Body of pancreas (tissue), 4 donors: ENCODE data around the gene HOXB2. TPM values are rescaled to one million over a fixed set of nuclear protein-coding genes. Genes with fewer than 3 reads are reported as not detected.
A peak's percentile ranks its signal among the peaks of the same experiment; 100 is the strongest.

Experiments used
- ATAC-seq: fragments of 150-250 bp; one replicate; pipeline ENCODE4 v1.9.1; 2016
- DNase-seq, 4 donors: peaks; one replicate each; pipeline ENCODE4 v3.0.0-alpha.2; 2019
- H3K27ac ChIP-seq, 4 donors: fragments of 200-600 bp; sonication (generic); 1 replicate in 3 of 4; 2 replicates in 1 of 4; pipeline versions ENCODE4 v1.5.1 to v1.6.1; 2016 to 2019; ENCODE audit warnings: mild to moderate bottlenecking in 1 of 4, mixed read lengths in 1 of 4, moderate library complexity in 1 of 4
- H3K27me3 ChIP-seq, 2 donors: fragments of 200-600 bp; sonication (generic); one replicate each; pipeline ENCODE4 v1.6.0; 2016; ENCODE audit warnings: mild to moderate bottlenecking in 1 of 2
- H3K36me3 ChIP-seq, 2 donors: fragments of 200-600 bp; sonication (generic); replicated peaks in 1 of 2; 2 replicates each; pipeline ENCODE4 v1.5.1; 2016; ENCODE audit warnings: low read depth in 2 of 2; ENCODE audit not compliant: insufficient read depth in 1 of 2
- H3K4me1 ChIP-seq: fragments of 200-600 bp; sonication (generic); one replicate; pipeline ENCODE4 v1.6.0; 2016
- H3K4me3 ChIP-seq, 2 donors: fragments of 200-600 bp; sonication (generic); 1 replicate in 1 of 2; 2 replicates in 1 of 2; pipeline ENCODE4 v1.5.1; 2016 to 2019
- H3K9me3 ChIP-seq, 3 donors: fragments of 200-600 bp; sonication (generic); 1 replicate in 2 of 3; 2 replicates in 1 of 3; pipeline ENCODE4 v1.5.1; 2016
- CTCF ChIP-seq, 7 experiments: fragments of 450-650 bp in 4 of 7; fragments of 200-600 bp in 3 of 7; sonication (generic) in 3 of 7; IDR thresholded peaks; one replicate each; pipeline ENCODE4 v1.5.1; 2016 to 2019; ENCODE audit warnings: antibody characterized with exemption in 7 of 7
- POLR2A ChIP-seq, 3 donors: fragments of 450-650 bp; IDR thresholded peaks; one replicate each; pipeline ENCODE4 v1.6.1; 2016; ENCODE audit warnings: antibody characterized with exemption in 3 of 3, mild to moderate bottlenecking in 2 of 3
- WGBS, 2 donors: methylation state at CpG; one replicate each; pipeline ENCODE4 v1.1.5; 2017; 5-methylcytosine and 5-hydroxymethylcytosine counted together
- intact Hi-C: fragments of 100-400 bp; cut with DNase I; formaldehyde crosslinking; loops from one replicate; pipeline ENCODE4 v1.15.1; 2023
- total RNA-seq, 2 donors: library from RNA; depleted of rRNA; stranded (reverse); fragments of >200 nt; gene quantifications; one replicate each; pipeline ENCODE4 v1.1.0, GENCODE V29; 2016

HOXB2 gene
- total RNA-seq, 2 donors from 2014 or later, result 13.7 to 32.3 TPM

- peak overlapping the region in 2 of 4 donors; percentile 12 to 25 for H3K27ac ChIP-seq
- intact Hi-C loops, result no loop called here
- ATAC-seq (no peak), DNase-seq (no peak)
- no peak for TF ChIP-seq CTCF (IDR thresholded peaks at IDR 0.05)
- no peak for TF ChIP-seq POLR2A (IDR thresholded peaks at IDR 0.05)
- no peaks in the 10 kb centered on the region for H3K36me3 ChIP-seq
- H3K4me1 ChIP-seq, result peaks cover 17% of the 10 kb centered on the region
- H3K9me3 ChIP-seq, result no peaks in the 10 kb centered on the region
- H3K27me3 ChIP-seq, result peaks cover 0 to 23% of the 10 kb centered on the region in 2 donors
- no peak overlapping the region for H3K4me3 ChIP-seq
- 7% methylated on average over 24 to 68 of the region's 73 CpGs for WGBS, 2 donors
Measured at GRCh38 chr17:48564188-48565021, 19.5 kb upstream of the HOXB2 start.

GRCh38 chr17:48563867-48564187, 18.9 kb upstream of the HOXB2 start:
- H3K27ac ChIP-seq, result peak overlapping the region in 1 of 4 donors; percentile 12
- H3K27me3 ChIP-seq, result peaks cover 0 to 23% of the 10 kb centered on the region in 2 donors
- DNase-seq (no peak), ATAC-seq (no peak)
- TF ChIP-seq CTCF (IDR thresholded peaks at IDR 0.05), result no peak
- TF ChIP-seq POLR2A (IDR thresholded peaks at IDR 0.05), result no peak
- H3K36me3 ChIP-seq, result no peaks in the 10 kb centered on the region
- no peak overlapping the region for H3K4me3 ChIP-seq
- WGBS, 2 donors, result 21 to 37% methylated on average over 8 to 9 of the region's 10 CpGs
- intact Hi-C loops, result no loop called here
- no peaks in the 10 kb centered on the region for H3K9me3 ChIP-seq
- peaks cover 17% of the 10 kb centered on the region for H3K4me1 ChIP-seq

- ATAC-seq, result no peak
- intact Hi-C loops, result no loop called here
- WGBS, 2 donors, result 56% methylated on average over 6 of the region's 6 CpGs
- no peak for DNase-seq
- Histone ChIP-seq H3K9me3 (no peaks in the 10 kb centered on the region), H3K4me1 (peaks cover 17% of the 10 kb centered on the region), H3K4me3 (no peak overlapping the region), H3K27me3 (peaks cover 0 to 23% of the 10 kb centered on the region in 2 donors), H3K27ac (no peak overlapping the region), H3K36me3 (no peaks in the 10 kb centered on the region)
- TF ChIP-seq CTCF (IDR thresholded peaks at IDR 0.05) (no peak), POLR2A (IDR thresholded peaks at IDR 0.05) (no peak)
Measured at GRCh38 chr17:48563385-48563838, 18.5 kb upstream of the HOXB2 start.

GRCh38 chr17:48562934-48563333, 18.0 kb upstream of the HOXB2 start:
- Histone ChIP-seq H3K4me1 (peaks cover 17% of the 10 kb centered on the region), H3K9me3 (no peaks in the 10 kb centered on the region), H3K27ac (no peak overlapping the region), H3K4me3 (no peak overlapping the region), H3K27me3 (peaks cover 0 to 24% of the 10 kb centered on the region in 2 donors), H3K36me3 (no peaks in the 10 kb centered on the region)
- TF ChIP-seq CTCF (IDR thresholded peaks at IDR 0.05) (no peak), POLR2A (IDR thresholded peaks at IDR 0.05) (no peak)
- no peak for DNase-seq
- intact Hi-C loops, result no loop called here
- 48 to 52% methylated on average over 5 of the region's 5 CpGs for WGBS, 2 donors
- no peak for ATAC-seq
